Measurements from ENCODE around the gene TBX18.

DNA sequence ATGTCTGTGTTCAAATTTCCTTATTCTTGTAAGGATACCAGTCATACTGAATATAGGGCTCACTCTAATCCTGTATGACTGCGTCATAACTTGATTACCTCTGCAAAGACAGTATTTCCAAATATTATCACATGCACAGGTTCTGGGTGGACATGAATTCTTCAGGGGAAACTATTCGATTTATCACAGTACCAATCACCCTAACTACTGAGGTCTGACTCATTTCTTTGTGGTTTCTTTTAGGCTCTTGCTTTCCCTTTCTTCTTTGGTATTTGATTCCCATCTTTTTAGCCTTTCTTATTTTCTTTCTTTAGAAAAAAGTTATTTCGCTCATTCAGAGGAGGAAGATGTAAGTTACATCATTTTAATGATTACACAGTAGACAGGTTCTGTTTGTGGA lies 40.3 kb upstream of the TBX18 start:
- TF ChIP-seq, protein P1, sequence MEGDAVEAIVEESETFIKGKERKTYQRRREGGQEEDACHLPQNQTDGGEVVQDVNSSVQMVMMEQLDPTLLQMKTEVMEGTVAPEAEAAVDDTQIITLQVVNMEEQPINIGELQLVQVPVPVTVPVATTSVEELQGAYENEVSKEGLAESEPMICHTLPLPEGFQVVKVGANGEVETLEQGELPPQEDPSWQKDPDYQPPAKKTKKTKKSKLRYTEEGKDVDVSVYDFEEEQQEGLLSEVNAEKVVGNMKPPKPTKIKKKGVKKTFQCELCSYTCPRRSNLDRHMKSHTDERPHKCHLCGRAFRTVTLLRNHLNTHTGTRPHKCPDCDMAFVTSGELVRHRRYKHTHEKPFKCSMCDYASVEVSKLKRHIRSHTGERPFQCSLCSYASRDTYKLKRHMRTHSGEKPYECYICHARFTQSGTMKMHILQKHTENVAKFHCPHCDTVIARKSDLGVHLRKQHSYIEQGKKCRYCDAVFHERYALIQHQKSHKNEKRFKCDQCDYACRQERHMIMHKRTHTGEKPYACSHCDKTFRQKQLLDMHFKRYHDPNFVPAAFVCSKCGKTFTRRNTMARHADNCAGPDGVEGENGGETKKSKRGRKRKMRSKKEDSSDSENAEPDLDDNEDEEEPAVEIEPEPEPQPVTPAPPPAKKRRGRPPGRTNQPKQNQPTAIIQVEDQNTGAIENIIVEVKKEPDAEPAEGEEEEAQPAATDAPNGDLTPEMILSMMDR (IDR thresholded peaks at IDR 0.05; ENCODE audit: low read depth, low read length) = no peak
- TF ChIP-seq POLR2A (IDR thresholded peaks at IDR 0.05; ENCODE audit: extremely low read depth, insufficient read length) (no peak), MYC (IDR thresholded peaks at IDR 0.05; ENCODE audit: low read depth, low read length) (no peak)
- TF ChIP-seq, protein P2, sequence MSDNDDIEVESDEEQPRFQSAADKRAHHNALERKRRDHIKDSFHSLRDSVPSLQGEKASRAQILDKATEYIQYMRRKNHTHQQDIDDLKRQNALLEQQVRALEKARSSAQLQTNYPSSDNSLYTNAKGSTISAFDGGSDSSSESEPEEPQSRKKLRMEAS (IDR thresholded peaks at IDR 0.05; ENCODE audit: low read depth, low read length) = no peak

All from NB4 (cell line).